Measurements from ENCODE around the gene C1GALT1C1L. TPM values are rescaled to one million over a fixed set of nuclear protein-coding genes. Genes with fewer than 3 reads are reported as not detected.

Gene C1GALT1C1L
- total and polyA plus RNA-seq, 2 donors (not counting 3 experiments of a cell fraction or from before 2014, with no cell fraction given): 0.40 to 0.76 TPM

GRCh38 chr2:43642363-43642762 is 33.9 kb downstream of the C1GALT1C1L start:
- CTCF ChIA-PET: no interaction called here
- H3K4me2 ChIP-seq (ENCODE audit: insufficient read depth, low read length): no peak overlapping the region
- H3K79me2 ChIP-seq (ENCODE audit: control insufficient read depth, insufficient read depth, low read length): no peaks in the 10 kb centered on the region
- dilution Hi-C loops (cut with MboI; ENCODE audit: extremely low pct_ligation_motif_present, low sequenced_read_pairs): no loop called here
- H3K4me3 ChIP-seq (replicated peaks in 1 of 3; ENCODE audit: insufficient read depth in 1 of 3, low read depth in 1 of 3, low read length in 3 of 3): no peak overlapping the region
- BruUV-seq (replicated peaks): no TSS peak
- H3K9ac ChIP-seq (replicated peaks; ENCODE audit: extremely low read depth, insufficient read depth, low read length): no peak overlapping the region
- POLR2A ChIA-PET: no interaction called here
- H2AFZ ChIP-seq (ENCODE audit: low read depth, low read length): no peak overlapping the region
- no peaks in the 10 kb centered on the region for H3K9me3 ChIP-seq (replicated peaks; ENCODE audit: control insufficient read depth, insufficient read depth, low read length)
- H3K36me3 ChIP-seq (ENCODE audit: control insufficient read depth in 2 of 2, extremely low read depth in 1 of 2, insufficient read depth in 2 of 2, low read length in 2 of 2): no peaks in the 10 kb centered on the region
- H4K20me1 ChIP-seq (replicated peaks; ENCODE audit: control insufficient read depth, extremely low read depth, insufficient read depth, low read length): no peaks in the 10 kb centered on the region
- TF ChIP-seq EZH2 (IDR thresholded peaks at IDR 0.05; ENCODE audit: borderline replicate concordance, low read depth, low read length, severe bottlenecking) (no peak), GATA2 (IDR thresholded peaks at IDR 0.05; ENCODE audit: insufficient read depth, insufficient read length, low read depth, low read length) (no peak), JUN (IDR thresholded peaks at IDR 0.05; ENCODE audit: borderline replicate concordance, insufficient read depth, insufficient read length, low read depth) (no peak), POLR2A (IDR thresholded peaks at IDR 0.05; ENCODE audit: low read depth, low read length) (no peak), MYC (IDR thresholded peaks at IDR 0.05; ENCODE audit: low read depth, low read length) (no peak), POLR2AphosphoS5 (IDR thresholded peaks at IDR 0.05; ENCODE audit: insufficient read depth, low read depth, low read length) (no peak), CTCF (IDR thresholded peaks at IDR 0.05; ENCODE audit: extremely low read depth in 1 of 2, insufficient read depth in 1 of 2, low read depth in 1 of 2, low read length in 2 of 2) (no peak), MAX (IDR thresholded peaks at IDR 0.05; ENCODE audit: insufficient read depth, insufficient read length) (no peak), FOS (IDR thresholded peaks at IDR 0.05; ENCODE audit: borderline replicate concordance, insufficient read depth, low read length) (no peak)
- no peaks in the 10 kb centered on the region for H3K9me1 ChIP-seq (replicated peaks; ENCODE audit: control insufficient read depth, extremely low read depth, insufficient read depth, low read length)
- H3K27me3 ChIP-seq (ENCODE audit: control insufficient read depth in 2 of 2, insufficient read depth in 2 of 2, low read length in 2 of 2): no peaks in the 10 kb centered on the region
- no peak overlapping the region for H3K27ac ChIP-seq (ENCODE audit: insufficient read depth, low read depth, low read length)
- intact Hi-C loops (cut with micrococcal nuclease): no loop called here
- DNase-seq (ENCODE audit: low read depth, low spot score) (no peak), FAIRE-seq (no peak)
- peaks cover 4% of the 10 kb centered on the region for H3K4me1 ChIP-seq (ENCODE audit: control insufficient read depth, extremely low read depth, insufficient read depth, low read length)

Measured in endothelial cell of umbilical vein (primary cell).